K562 (cell line): Measurements from ENCODE around the gene LY6G6F. TPM values are rescaled to one million over a fixed set of nuclear protein-coding genes. Genes with fewer than 3 reads are reported as not detected.
A peak's percentile ranks its signal among the peaks of the same experiment; 100 is the strongest.

Experiments used
- FOXP4 ChIP-seq: sonication (generic); formaldehyde crosslinking; IDR thresholded peaks from 2 replicates; pipeline ENCODE4 v1.8.0; 2022; ENCODE audit warnings: mild to moderate bottlenecking, missing genetic modification reagents, borderline replicate concordance
- KLF6 ChIP-seq: fragments of 250-450 bp; sonication (Bioruptor Pico); IDR thresholded peaks from 2 replicates; pipeline ENCODE4 v1.4.0; 2020; ENCODE audit warnings: mild to moderate bottlenecking, moderate library complexity, borderline replicate concordance
- MAFG ChIP-seq: fragments of 450-650 bp; conservative IDR thresholded peaks from 2 replicates; pipeline ENCODE4 v1.6.1; 2016; ENCODE audit warnings: missing genetic modification characterization, missing compliant biosample characterization
- MBD2 ChIP-seq: sonication (generic); IDR thresholded peaks from 2 replicates; pipeline ENCODE4 v1.6.1; 2016; ENCODE audit warnings: low read depth, borderline replicate concordance
- MCM5 ChIP-seq: fragments of 450-650 bp; IDR thresholded peaks from 2 replicates; pipeline ENCODE4 v1.6.1; 2016; ENCODE audit warnings: low read depth
- MTA2 ChIP-seq: fragments of 450-650 bp; IDR thresholded peaks from 2 replicates; pipeline ENCODE4 v1.6.1; 2016; ENCODE audit warnings: low read depth
- NFXL1 ChIP-seq: fragments of 450-650 bp; formaldehyde crosslinking; IDR thresholded peaks from 2 replicates; pipeline ENCODE4 v1.4.0; 2021; ENCODE audit warnings: mild to moderate bottlenecking
- PCBP2 ChIP-seq: fragments of 200-400 bp; formaldehyde crosslinking; IDR thresholded peaks from 2 replicates; pipeline ENCODE4 v1.6.1; 2018; ENCODE audit warnings: low read length, low read depth, mild to moderate bottlenecking, moderate library complexity; ENCODE audit not compliant: poor library complexity, severe bottlenecking
- RAD51 ChIP-seq: fragments of 450-650 bp; IDR thresholded peaks from 2 replicates; pipeline ENCODE4 v1.7.1; 2016; ENCODE audit warnings: low read depth, mild to moderate bottlenecking, borderline replicate concordance
- RREB1 ChIP-seq: fragments of 250-450 bp; sonication (Bioruptor Pico); IDR thresholded peaks from 2 replicates; pipeline ENCODE4 v1.4.0; 2020
- SIN3A ChIP-seq, 2 experiments: fragments of 150-350 bp in 1 of 2; IDR thresholded peaks; 2 replicates each; pipeline ENCODE4 v1.6.1; 2011 to 2016; ENCODE audit warnings: borderline replicate concordance in 2 of 2, low read depth in 2 of 2, low read length in 2 of 2, mild to moderate bottlenecking in 2 of 2, moderate library complexity in 2 of 2; ENCODE audit not compliant: control insufficient read depth in 1 of 2
- TCF15 ChIP-seq: fragments of 250-450 bp; sonication (Bioruptor Pico); IDR thresholded peaks from 2 replicates; pipeline ENCODE4 v1.8.0; 2022; ENCODE audit warnings: moderate library complexity, mild to moderate bottlenecking, inconsistent platforms
- TRIM24 ChIP-seq, 2 experiments: fragments of 450-650 bp; IDR thresholded peaks; 2 replicates each; pipeline ENCODE4 v1.6.1; 2016
- ZBTB33 ChIP-seq: sonication (generic); formaldehyde crosslinking; IDR thresholded peaks from 2 replicates; pipeline ENCODE4 v1.8.1; 2023; ENCODE audit warnings: mild to moderate bottlenecking, missing genetic modification reagents
- ZNF699 ChIP-seq: fragments of 250-450 bp; sonication (Bioruptor Pico); IDR thresholded peaks from 2 replicates; pipeline ENCODE4 v1.8.0; 2021; ENCODE audit warnings: mild to moderate bottlenecking, moderate library complexity; ENCODE audit not compliant: insufficient replicate concordance
- ZNF76 ChIP-seq: fragments of 250-450 bp; sonication (Bioruptor Pico); IDR thresholded peaks from 2 replicates; pipeline ENCODE4 v1.4.0; 2020; ENCODE audit warnings: mild to moderate bottlenecking, moderate library complexity, borderline replicate concordance
- ZNF764 ChIP-seq: fragments of 250-450 bp; sonication (Bioruptor Pico); IDR thresholded peaks from 2 replicates; pipeline ENCODE4 v1.4.0; 2020; ENCODE audit warnings: low read depth, mild to moderate bottlenecking, moderate library complexity
- polyA plus RNA-seq, 8 experiments: library from polyadenylated mRNA; depleted of rRNA in 4 of 8; stranded (reverse) in 5 of 8; unstranded in 3 of 8; fragments of >200 nt; fragmentation: Nextera tagmentation in 2 of 8; fragmentation: Illumina TruSeq in 1 of 8; extraction: Ambion mirVana in 2 of 8; extraction: Trizol in 1 of 8; gene quantifications; 2 replicates each; pipeline versions ENCODE4 v1.2.1 to v1.2.3, GENCODE V29; 2011 to 2014; ENCODE audit warnings: inconsistent platforms in 1 of 8, missing spikeins in 1 of 8
- total RNA-seq, 7 experiments: library from RNA; depleted of rRNA in 6 of 7; stranded (reverse); fragments of >200 nt in 6 of 7; fragmentation: Illumina TruSeq in 2 of 7; extraction: Trizol in 2 of 7; gene quantifications; 2 replicates each; pipeline versions ENCODE4 v1.2.1 to v1.2.3, GENCODE V29; 2011 to 2021; ENCODE audit warnings: low replicate concordance in 1 of 7

The LY6G6F gene
- total and polyA plus RNA-seq, 9 of the 15 experiments (the other 6 are each of a cell fraction or from before 2014, with no cell fraction given): 0.14 to 0.50 (median 0.28) TPM; not detected in 2

- TF ChIP-seq NFXL1 (CRISPR knock-in tag) (0 out of 2 replicates have a peak, but pooled peaks have one; percentile 35), ZNF76 (CRISPR knock-in tag) (no peak), PCBP2 (no peak), TCF15 (CRISPR knock-in tag) (peak; percentile 76; the same call in 1 of the 2 replicates), ZBTB33 (no peak; the same call in none of the 2 replicates), RREB1 (CRISPR knock-in tag) (no peak), MTA2 (0 out of 2 replicates have a peak, but pooled peaks have one; percentile 6), SIN3A (IDR thresholded peaks at IDR 0.05; ENCODE audit: borderline replicate concordance in 2 of 2, control insufficient read depth in 1 of 2, low read depth in 2 of 2, low read length in 2 of 2) (peak; percentile 68 to 94; a peak in 1 of 4 replicates), MCM5 (no peak), MAFG (tag) (no peak; the same call in 1 of the 2 replicates), ZNF764 (CRISPR knock-in tag) (no peak), FOXP4 (peak; percentile 100), ZNF699 (CRISPR knock-in tag) (no peak), RAD51 (no peak; the same call in 1 of the 2 replicates), KLF6 (CRISPR knock-in tag) (peak; percentile 59), TRIM24 (IDR thresholded peaks at IDR 0.05) (peak; percentile 9 to 20; a peak in 2 of 4 replicates), MBD2 (no peak)
Measured at GRCh38 chr6:31664790-31665500, 41.7 kb upstream of the LY6G6F start, which contains the start of gene GPANK1 (continued).
